HG03378 (cell line): ENCODE data around the gene SCAMP1.
A peak's percentile ranks its signal among the peaks of the same experiment; 100 is the strongest.
"Not testable (repeated sequence)": the region's sequence is repeated elsewhere in the genome, so short reads cannot be mapped to it uniquely, and the experiment has no call there.

Experiments used
- ATAC-seq: cut with Tn5 transposase; IDR thresholded peaks from one replicate; pipeline ENCODE4 v1.9.1; 2021; ENCODE audit warnings: mild to moderate bottlenecking, moderate library complexity; ENCODE audit not compliant: unreplicated experiment

SCAMP1 gene

DNA sequence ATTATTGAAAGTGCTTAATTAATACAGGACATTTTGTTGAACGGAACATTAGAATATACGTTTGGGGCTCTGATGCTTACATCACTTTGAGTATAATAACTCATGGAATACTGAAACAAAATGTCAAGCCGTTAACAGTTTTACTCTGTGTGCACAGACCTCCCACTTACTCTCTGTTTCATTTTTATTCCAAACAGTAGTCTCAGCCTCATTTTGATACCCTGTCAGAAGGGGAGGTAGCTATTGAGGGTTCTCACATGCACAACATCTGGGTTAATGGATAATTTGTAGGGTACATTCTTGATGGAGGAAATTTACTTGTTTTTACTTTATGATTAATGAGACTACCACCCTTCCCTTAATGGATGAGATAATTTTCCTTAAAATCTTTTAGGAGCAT lies 59.0 kb downstream of the SCAMP1 start:
- no peak for ATAC-seq

DNA sequence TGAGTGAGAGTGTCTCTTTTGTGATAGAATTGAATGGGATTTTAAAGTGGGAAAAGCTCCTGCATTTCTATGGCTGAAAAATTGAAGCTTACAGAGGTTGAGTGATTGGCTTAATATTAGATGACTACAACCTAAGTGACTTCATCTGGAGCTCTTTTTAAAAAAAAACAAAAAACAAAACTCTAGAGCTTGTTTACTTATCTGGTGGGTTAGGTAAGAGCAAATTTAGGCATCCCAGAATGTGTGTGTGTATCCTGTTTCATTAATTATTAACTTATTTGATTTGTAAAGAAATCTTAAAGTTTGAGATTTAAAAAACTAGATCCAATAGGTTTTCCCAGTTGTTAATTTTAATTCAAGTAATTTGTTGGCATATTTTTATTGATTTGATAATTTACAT lies 60.1 kb downstream of the SCAMP1 start:
- no peak for ATAC-seq

- no peak for ATAC-seq
Observed at GRCh38 chr5:78424665-78425064, 64.2 kb downstream of the SCAMP1 start.

DNA sequence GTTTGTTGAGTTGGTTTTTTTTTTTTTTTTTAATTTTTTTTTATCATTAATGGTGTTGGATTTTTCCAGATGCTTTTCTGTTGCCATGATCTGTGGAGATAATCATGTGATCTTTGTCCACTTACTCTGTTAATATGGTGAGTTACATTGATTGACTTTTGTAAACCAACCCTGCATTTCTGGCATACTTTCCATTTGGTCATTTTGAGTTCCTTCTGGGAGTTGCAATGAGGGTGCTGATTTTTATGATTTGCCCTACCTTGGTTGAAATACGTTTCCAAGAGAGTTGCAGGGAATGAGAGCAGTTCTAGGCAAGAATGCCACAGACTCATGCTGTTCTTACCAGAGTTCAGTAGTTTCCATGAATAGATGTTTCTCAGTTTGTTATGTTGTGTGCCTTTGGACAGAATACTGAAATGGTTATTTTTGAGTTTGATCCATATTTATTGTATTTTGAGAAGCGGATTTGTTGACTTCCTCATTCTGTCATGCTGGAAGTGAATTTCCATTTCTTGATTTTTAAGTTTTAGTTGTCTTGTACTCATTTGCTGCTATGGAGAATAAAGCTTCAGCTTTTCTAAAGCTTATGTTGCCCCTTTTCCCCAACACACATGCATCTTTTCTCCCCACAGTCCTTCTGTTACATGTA lies 69.0 kb downstream of the SCAMP1 start:
- ATAC-seq, result no peak

DNA sequence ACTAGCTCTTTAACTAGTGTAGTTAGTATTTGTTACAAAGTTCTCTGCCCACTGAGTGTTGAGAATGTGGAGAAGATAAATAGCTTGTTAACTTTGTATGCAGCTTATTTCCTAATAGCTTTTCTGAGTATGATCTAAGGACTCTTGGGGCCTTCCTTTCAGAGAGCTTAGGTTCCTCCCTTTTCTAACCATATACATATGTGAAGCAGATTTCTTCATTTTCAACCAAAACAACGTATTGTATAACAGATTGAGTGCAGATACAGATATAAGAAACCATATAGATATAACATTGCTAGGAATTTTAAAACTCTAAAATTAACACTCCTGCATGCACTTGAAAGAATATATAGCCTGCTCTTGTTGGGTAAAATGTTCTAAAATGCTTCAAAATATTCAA lies 70.4 kb downstream of the SCAMP1 start:
- ATAC-seq, result no peak

DNA sequence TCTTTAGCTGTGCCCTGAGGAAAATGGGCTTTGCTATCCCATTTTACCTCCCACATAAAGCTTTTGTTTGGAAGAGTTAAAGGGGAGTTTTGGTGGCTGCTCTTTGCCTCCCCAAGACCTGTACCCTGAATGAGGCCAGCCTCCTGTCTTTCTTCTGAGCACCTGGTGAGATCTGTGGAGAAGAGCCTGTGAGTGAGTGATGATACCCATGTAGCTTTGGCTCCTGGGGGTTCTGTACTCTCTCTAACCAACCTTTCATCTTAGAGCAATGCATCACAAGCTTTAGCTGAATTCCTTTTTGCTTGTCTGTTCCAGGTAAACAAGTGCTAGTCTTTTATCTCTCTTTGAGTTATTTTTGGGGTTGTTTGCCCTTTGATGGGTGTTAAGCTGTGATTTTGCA lies 73.6 kb downstream of the SCAMP1 start:
- no peak for ATAC-seq

DNA sequence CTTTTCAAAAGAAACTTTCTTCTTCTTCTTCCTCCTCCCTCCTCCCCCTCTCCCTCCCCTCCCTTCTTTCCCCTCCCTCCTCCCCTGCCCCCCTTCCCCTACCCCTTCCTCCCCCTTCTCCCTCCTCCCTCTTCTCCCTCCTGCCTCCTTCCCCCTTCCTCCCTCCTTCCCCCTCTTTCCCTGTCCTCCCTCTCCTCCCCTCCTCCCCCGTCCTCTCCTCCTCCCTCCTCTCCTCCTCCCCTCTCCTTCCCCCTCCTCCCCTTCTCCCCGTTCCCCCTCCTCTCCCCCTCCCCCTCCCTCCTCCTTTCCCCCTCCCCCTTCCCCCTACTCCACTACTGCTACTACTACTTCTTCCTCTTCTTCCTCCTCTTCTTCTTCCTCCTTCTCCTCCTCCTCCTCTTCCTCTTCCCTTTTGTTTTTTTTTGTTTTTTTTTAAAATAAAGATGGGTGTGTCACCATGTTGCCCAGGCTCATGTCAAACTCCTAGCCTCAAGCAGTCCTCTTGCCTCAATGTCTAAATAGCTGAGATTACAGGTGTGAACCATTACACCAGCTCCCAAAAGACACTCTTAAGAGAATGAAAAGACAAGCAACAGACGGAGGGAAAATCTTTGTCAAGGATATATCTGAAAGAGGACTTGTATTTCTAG lies 87.5 kb downstream of the SCAMP1 start:
- ATAC-seq, result no peak

DNA sequence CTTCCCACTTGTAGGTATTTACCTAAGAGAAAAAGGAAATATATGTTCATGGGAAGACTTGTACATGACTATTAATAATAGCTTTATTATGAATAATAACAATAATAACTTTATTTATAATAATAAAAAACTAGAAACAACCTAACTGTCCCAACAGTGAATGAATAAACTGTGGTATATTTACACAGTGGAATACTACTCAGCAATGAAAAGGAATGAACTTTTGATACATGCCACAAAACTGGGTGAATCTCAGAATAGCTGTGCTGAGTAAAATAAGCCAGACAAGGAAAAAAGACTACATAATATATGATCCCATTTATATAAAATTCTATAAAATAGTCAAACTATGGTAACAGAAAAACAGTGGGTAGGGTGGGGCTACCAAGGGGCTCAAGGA lies 88.7 kb downstream of the SCAMP1 start:
- no peak for ATAC-seq

DNA sequence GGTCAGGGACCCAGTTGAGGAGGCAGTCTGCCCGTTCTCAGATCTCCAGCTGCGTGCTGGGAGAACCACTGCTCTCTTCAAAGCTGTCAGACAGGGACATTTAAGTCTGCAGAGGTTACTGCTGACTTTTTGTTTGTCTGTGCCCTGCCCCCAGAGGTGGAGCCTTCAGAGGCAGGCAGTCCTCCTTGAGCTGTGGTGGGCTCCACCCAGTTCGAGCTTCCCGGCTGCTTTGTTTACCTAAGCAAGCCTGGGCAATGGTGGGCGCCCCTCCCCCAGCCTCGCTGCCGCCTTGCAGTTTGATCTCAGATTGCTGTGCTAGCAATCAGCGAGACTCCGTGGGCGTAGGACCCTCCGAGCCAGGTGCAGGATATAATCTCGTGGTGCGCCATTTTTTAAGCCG lies 97.1 kb downstream of the SCAMP1 start:
- not testable (repeated sequence) for ATAC-seq

DNA sequence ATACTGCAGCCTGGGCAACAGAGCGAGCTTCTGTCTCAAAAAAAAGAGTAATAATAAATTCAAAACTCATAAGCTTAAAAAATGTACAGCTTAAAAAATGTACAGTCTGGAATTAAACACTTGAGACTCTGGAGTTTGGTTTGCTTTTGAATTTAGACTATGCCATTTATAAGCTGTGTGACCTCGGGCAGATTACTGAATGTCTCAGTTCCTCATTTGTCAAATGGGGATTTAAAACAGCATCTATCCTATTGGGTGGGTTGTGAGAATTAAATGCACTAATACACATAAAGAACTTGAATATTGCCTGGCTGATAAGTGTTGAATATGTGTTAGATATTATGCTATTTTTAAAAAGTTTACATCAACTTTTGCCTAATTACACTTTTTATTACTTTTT lies 98.4 kb downstream of the SCAMP1 start:
- no peak for ATAC-seq

GRCh38 chr5:78467140-78467539 lies 106.7 kb downstream of the SCAMP1 start:
- no peak for ATAC-seq

- ATAC-seq, result no peak
Observed at GRCh38 chr5:78467752-78468357, 107.4 kb downstream of the SCAMP1 start.

- ATAC-seq, result no peak
Observed at GRCh38 chr5:78471896-78472295, 111.5 kb downstream of the SCAMP1 start.

DNA sequence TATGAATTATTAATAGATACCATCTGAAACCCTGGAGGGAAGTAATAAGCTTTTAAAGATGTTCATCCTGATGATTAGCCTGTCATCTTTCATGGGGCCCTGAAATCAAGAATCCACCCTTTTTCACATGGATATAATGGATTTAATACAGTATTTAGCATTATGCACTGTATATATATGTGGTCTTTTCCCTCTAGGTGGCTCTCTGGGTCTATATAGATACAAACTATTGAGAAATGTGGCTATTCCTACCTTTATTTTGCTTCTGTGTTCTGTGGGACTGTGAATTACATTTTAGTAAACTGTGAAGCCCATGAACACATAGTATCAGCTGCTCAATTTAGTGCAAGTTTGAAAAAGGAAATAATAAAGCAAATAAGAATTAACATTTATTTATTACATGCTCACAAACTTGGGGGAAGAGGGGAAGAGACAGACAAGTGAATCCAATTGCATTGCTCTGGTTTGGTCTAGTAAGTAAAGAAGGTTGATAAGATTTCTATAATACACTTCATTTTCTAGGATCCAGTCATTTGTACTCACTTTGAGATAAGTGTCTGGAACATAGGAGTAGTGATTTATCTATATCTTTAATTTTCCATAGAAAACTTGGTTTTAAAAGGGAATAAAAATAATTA lies 112.2 kb downstream of the SCAMP1 start:
- no peak for ATAC-seq

GRCh38 chr5:78473751-78474150 lies 113.3 kb downstream of the SCAMP1 start:
- ATAC-seq, result no peak

DNA sequence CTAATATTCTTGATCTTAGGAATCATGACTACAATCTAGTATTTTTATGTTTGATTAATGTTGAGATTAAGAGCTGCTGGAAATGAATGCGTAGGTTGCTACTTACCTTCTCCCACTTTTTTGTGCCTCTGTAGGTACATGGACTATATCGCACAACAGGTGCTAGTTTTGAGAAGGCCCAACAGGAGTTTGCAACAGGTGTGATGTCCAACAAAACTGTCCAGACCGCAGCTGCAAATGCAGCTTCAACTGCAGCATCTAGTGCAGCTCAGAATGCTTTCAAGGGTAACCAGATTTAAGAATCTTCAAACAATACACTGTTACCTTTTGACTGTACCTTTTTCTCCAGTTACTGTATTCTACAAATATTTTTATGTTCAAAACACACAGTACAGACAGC lies 115.0 kb downstream of the SCAMP1 start:
- no peak for ATAC-seq

DNA sequence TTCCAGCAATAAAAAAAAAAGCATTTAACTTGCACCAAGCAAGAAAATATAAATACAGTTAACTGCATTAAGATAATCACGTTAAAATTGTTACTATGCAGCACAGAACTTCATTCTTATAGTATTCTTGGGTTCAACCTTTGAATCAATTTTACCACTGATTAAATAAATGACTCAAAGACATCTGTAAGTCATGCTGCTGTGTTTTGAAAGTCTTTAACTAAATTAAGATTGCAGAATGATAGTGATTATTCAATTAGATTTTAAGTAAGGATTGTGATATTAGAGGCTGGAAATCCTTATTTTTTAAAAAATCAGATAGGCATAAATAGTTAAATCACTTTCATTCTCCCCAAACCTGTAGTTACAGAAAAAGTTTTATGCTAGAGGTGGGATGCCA lies 116.4 kb downstream of the SCAMP1 start:
- ATAC-seq, result no peak

DNA sequence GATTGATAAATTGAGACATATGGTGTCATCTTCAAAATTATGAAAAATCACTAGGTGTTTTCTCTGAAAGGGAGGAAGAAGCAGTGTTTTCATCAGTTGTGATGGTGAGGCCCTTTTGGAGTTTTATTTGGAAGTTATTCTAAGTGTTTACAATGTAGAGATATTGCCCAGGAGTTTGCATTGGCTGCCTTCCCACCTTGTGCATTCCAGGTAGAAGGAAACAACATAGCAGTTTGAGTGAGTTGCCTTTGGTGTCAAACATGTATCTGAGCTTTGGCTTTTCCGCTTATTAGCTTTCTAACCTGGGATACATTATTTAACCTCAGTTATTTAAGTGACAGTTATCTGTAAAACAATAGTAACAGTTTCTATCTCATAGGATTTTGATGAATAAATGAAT lies 122.5 kb downstream of the SCAMP1 start:
- ATAC-seq, result no peak

- peak; percentile 87 for ATAC-seq
Observed at GRCh38 chr5:78483809-78484521, 123.5 kb downstream of the SCAMP1 start.

DNA sequence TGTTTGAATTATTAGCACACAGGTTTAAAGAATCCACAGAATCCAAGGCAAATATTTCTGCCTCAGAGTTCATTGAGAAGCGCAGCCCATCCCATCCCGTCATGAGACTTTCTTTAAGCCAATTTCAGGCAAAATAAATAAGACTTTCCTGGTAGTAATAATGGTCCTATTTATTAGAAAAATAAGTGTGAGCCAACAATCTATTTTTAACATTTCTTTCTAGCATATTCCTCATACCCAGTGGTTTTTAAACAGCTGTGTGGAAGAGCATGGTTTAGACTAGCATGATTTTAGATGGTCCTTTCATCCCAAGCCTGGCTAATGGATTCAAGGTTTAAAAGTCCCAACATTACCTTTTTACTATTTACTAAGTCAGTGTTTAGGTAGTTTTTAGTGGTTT lies 125.8 kb downstream of the SCAMP1 start:
- ATAC-seq, result no peak

- ATAC-seq, result no peak
Observed at GRCh38 chr5:78487846-78488245, 127.4 kb downstream of the SCAMP1 start.
